Endodermal cell (in vitro differentiated cells): Measurements from ENCODE around the gene KLF2. TPM values are rescaled to one million over a fixed set of nuclear protein-coding genes. Genes with fewer than 3 reads are reported as not detected.

ENCODE experiments used
- DNase-seq: peaks from one replicate; pipeline ENCODE4 v3.0.0-alpha.2; 2017
- H3K27ac ChIP-seq: 2 replicates; pipeline ENCODE4 v1.5.1; 2013; ENCODE audit warnings: mild to moderate bottlenecking, low read depth, low read length, moderate library complexity
- H3K27me3 ChIP-seq: 2 replicates; pipeline ENCODE4 v1.6.1; 2013; ENCODE audit warnings: mild to moderate bottlenecking, low read length, moderate library complexity; ENCODE audit not compliant: insufficient read depth, control insufficient read depth, poor library complexity, severe bottlenecking
- H3K36me3 ChIP-seq: 2 replicates; pipeline ENCODE4 v1.7.0; 2013; ENCODE audit warnings: mild to moderate bottlenecking, low read length, moderate library complexity; ENCODE audit not compliant: control insufficient read depth, insufficient read depth
- H3K4me1 ChIP-seq: one replicate; pipeline ENCODE4 v1.7.0; 2013; ENCODE audit warnings: low read length; ENCODE audit not compliant: control insufficient read depth, insufficient read depth
- H3K4me3 ChIP-seq: 2 replicates; pipeline ENCODE4 v1.5.1; 2013; ENCODE audit warnings: mild to moderate bottlenecking, low read length, moderate library complexity
- H3K9ac ChIP-seq: 2 replicates; pipeline ENCODE4 v1.6.1; 2013; ENCODE audit warnings: mild to moderate bottlenecking, low read length, moderate library complexity; ENCODE audit not compliant: poor library complexity, severe bottlenecking; ENCODE audit errors: extremely low read depth
- H3K9me3 ChIP-seq: 2 replicates; pipeline ENCODE4 v1.6.1; 2013; ENCODE audit warnings: mild to moderate bottlenecking, low read length, moderate library complexity; ENCODE audit not compliant: control insufficient read depth
- H3K27ac Mint-ChIP-seq: 2 replicates; pipeline ENCODE4 v1.8.0; 2020; ENCODE audit warnings: mixed read lengths
- H3K27me3 Mint-ChIP-seq: 2 replicates; pipeline ENCODE4 v1.8.0; 2021; ENCODE audit warnings: mild to moderate bottlenecking, mixed read lengths; ENCODE audit not compliant: insufficient read depth
- H3K36me3 Mint-ChIP-seq: 2 replicates; pipeline ENCODE4 v1.8.0; 2020; ENCODE audit warnings: low read depth, mixed read lengths
- H3K4me1 Mint-ChIP-seq: 2 replicates; pipeline ENCODE4 v1.8.0; 2020; ENCODE audit warnings: mixed read lengths
- H3K4me3 Mint-ChIP-seq: 2 replicates; pipeline ENCODE4 v1.8.0; 2020; ENCODE audit warnings: mild to moderate bottlenecking, moderate library complexity, mixed read lengths
- H3K9me3 Mint-ChIP-seq: 2 replicates; pipeline ENCODE4 v1.8.0; 2020; ENCODE audit warnings: mild to moderate bottlenecking, mixed read lengths
- CTCF ChIP-seq: fragments of 200-600 bp; sonication (generic); conservative IDR thresholded peaks from 2 replicates; pipeline ENCODE4 v1.5.0; 2021; ENCODE audit warnings: antibody characterized with exemption, mild to moderate bottlenecking
- WGBS, 2 experiments: methylation state at CpG; one replicate each; pipeline versions ENCODE4 v1.1.5 to v1.1.7; 2013; ENCODE audit warnings: missing lambda C conversion rate in 2 of 2, mixed read lengths in 1 of 2; ENCODE audit not compliant: insufficient coverage in 1 of 2, insufficient read length in 1 of 2; 5-methylcytosine and 5-hydroxymethylcytosine counted together
- total RNA-seq, 2 donors: library from RNA; stranded (reverse); fragmentation: NEBNext Ultra II Directional in 1 of 2; extraction: Animal tissue kit (Norgen Biotek cat#: 25700) in 1 of 2; gene quantifications; 2 replicates in 1 of 2; 3 replicates in 1 of 2; pipeline ENCODE4 v1.2.1, GENCODE V29; 2021

The KLF2 gene
- total RNA-seq, 2 donors from 2014 or later = 0.22 to 1.4 TPM

GRCh38 chr19:16370641-16371391 is 46.2 kb downstream of the KLF2 start:
- Histone ChIP-seq H3K36me3 (peaks cover 22% of the 10 kb centered on the region), H3K9me3 (no peaks in the 10 kb centered on the region), H3K27ac (no peak overlapping the region), H3K4me1 (no peaks in the 10 kb centered on the region), H3K27me3 (no peaks in the 10 kb centered on the region), H3K9ac (no peak overlapping the region), H3K4me3 (no peak overlapping the region)
- WGBS, 2 experiments = 92 to 96% methylated on average over 14 to 15 of the region's 15 CpGs
- Mint-ChIP-seq H3K4me3 (no peak overlapping the region), H3K4me1 (peaks cover 22% of the 10 kb centered on the region), H3K36me3 (peaks cover 25% of the 10 kb centered on the region), H3K9me3 (no peaks in the 10 kb centered on the region), H3K27ac (no peak overlapping the region), H3K27me3 (no peaks in the 10 kb centered on the region)
- no peak for DNase-seq
- no peak for TF ChIP-seq CTCF

GRCh38 chr19:16371540-16371986 is 46.9 kb downstream of the KLF2 start:
- WGBS, 2 experiments = 90 to 94% methylated on average over 15 to 18 of the region's 18 CpGs
- no peak for TF ChIP-seq CTCF
- H3K9ac ChIP-seq = no peak overlapping the region

GRCh38 chr19:16372065-16372915 is 47.7 kb downstream of the KLF2 start:
- no peak overlapping the region for H3K9ac ChIP-seq
- peaks cover 28% of the 10 kb centered on the region for H3K36me3 ChIP-seq
- H3K27me3 ChIP-seq = no peaks in the 10 kb centered on the region
- WGBS, 2 experiments = 92 to 100% methylated on average over 7 to 17 of the region's 17 CpGs
- peaks cover 9% of the 10 kb centered on the region for H3K4me1 Mint-ChIP-seq
- no peak overlapping the region for H3K27ac Mint-ChIP-seq
- H3K36me3 Mint-ChIP-seq = peaks cover 32% of the 10 kb centered on the region
- H3K4me1 ChIP-seq = no peaks in the 10 kb centered on the region
- no peak overlapping the region for H3K27ac ChIP-seq
- no peak for TF ChIP-seq CTCF
- H3K4me3 ChIP-seq = no peak overlapping the region
- DNase-seq = no peak
- no peaks in the 10 kb centered on the region for H3K9me3 Mint-ChIP-seq
- H3K4me3 Mint-ChIP-seq = no peak overlapping the region
- H3K9me3 ChIP-seq = no peaks in the 10 kb centered on the region
- no peaks in the 10 kb centered on the region for H3K27me3 Mint-ChIP-seq

More at GRCh38 chr19:16371540-16371986, 46.9 kb downstream of the KLF2 start:
- Mint-ChIP-seq H3K9me3 (no peaks in the 10 kb centered on the region), H3K36me3 (peaks cover 31% of the 10 kb centered on the region), H3K27me3 (no peaks in the 10 kb centered on the region), H3K27ac (peak overlapping the region; percentile 36), H3K4me3 (no peak overlapping the region), H3K4me1 (peaks cover 16% of the 10 kb centered on the region)
- no peak for DNase-seq
- Histone ChIP-seq H3K27me3 (no peaks in the 10 kb centered on the region), H3K27ac (no peak overlapping the region), H3K9me3 (no peaks in the 10 kb centered on the region), H3K4me3 (no peak overlapping the region), H3K36me3 (peaks cover 22% of the 10 kb centered on the region), H3K4me1 (no peaks in the 10 kb centered on the region)
